ENCODE results near the gene SOX5. TPM values are rescaled to one million over a fixed set of nuclear protein-coding genes. Genes with fewer than 3 reads are reported as not detected.
A peak's percentile ranks its signal among the peaks of the same experiment; 100 is the strongest.

Gene SOX5
- total and polyA plus RNA-seq, 9 of the 15 experiments (the other 6 are each of a cell fraction or from before 2014, with no cell fraction given) = 8.3 to 16.5 (median 11.9) TPM

GRCh38 chr12:23621900-23622299 is 327.6 kb downstream of the SOX5 start:
- Histone ChIP-seq H3K79me2 (ENCODE audit: control insufficient read depth, insufficient read depth, low read length) (no peaks in the 10 kb centered on the region), H3K9me1 (ENCODE audit: control insufficient read depth, insufficient read depth, low read length) (no peaks in the 10 kb centered on the region), H4K20me1 (replicated peaks; ENCODE audit: control insufficient read depth, insufficient read depth, low read length) (no peaks in the 10 kb centered on the region), H3K36me3 (ENCODE audit: control insufficient read depth, insufficient read depth, low read length) (no peaks in the 10 kb centered on the region), H3K9ac (ENCODE audit: insufficient read depth in 1 of 2, low read depth in 2 of 2, low read length in 2 of 2) (no peak overlapping the region), H3K4me1 (replicated peaks in 1 of 2; ENCODE audit: control insufficient read depth in 2 of 2, insufficient read depth in 2 of 2, low read length in 2 of 2) (no peaks in the 10 kb centered on the region), H2AFZ (ENCODE audit: low read depth, low read length) (peak overlapping the region; percentile 15; the same call in 1 of the 2 replicates), H3K4me3 (no peak overlapping the region), H3K4me2 (ENCODE audit: insufficient read depth, low read length) (no peak overlapping the region), H3K9me3 (replicated peaks; ENCODE audit: control insufficient read depth, insufficient read depth, low read depth, low read length) (no peaks in the 10 kb centered on the region), H3K27ac (ENCODE audit: extremely low read depth, low read depth, low read length) (no peak overlapping the region), H3K27me3 (ENCODE audit: control insufficient read depth in 2 of 2, insufficient read depth in 2 of 2, low read length in 2 of 2) (no peaks in the 10 kb centered on the region)
- ChIA-PET CTCF (ENCODE audit: low intra/inter-chr PET ratio) (no interaction called here), POLR2A (no interaction called here)
- WGBS (ENCODE audit: insufficient coverage, low coverage, missing lambda C conversion rate) = 78% methylated on average over 2 of the region's 2 CpGs
- no peak for DNase-seq (ENCODE audit: extremely low read depth in 1 of 4, low spot score in 3 of 4)
- FAIRE-seq = peak; percentile 23
- in situ Hi-C loops (cut with MboI) = no loop called here
- intact Hi-C loops (cut with micrococcal nuclease) = no loop called here
- no TSS peak for BruUV-seq (replicated peaks)
- no peak for ATAC-seq
- no peak for TF ChIP-seq KAT8 (IDR thresholded peaks at IDR 0.05; ENCODE audit: low read depth)
- TF ChIP-seq, protein P1, sequence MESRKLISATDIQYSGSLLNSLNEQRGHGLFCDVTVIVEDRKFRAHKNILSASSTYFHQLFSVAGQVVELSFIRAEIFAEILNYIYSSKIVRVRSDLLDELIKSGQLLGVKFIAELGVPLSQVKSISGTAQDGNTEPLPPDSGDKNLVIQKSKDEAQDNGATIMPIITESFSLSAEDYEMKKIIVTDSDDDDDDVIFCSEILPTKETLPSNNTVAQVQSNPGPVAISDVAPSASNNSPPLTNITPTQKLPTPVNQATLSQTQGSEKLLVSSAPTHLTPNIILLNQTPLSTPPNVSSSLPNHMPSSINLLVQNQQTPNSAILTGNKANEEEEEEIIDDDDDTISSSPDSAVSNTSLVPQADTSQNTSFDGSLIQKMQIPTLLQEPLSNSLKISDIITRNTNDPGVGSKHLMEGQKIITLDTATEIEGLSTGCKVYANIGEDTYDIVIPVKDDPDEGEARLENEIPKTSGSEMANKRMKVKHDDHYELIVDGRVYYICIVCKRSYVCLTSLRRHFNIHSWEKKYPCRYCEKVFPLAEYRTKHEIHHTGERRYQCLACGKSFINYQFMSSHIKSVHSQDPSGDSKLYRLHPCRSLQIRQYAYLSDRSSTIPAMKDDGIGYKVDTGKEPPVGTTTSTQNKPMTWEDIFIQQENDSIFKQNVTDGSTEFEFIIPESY (CRISPR knock-in tag; IDR thresholded peaks at IDR 0.05) = no peak
- TF ChIP-seq HNRNPLL (IDR thresholded peaks at IDR 0.05; ENCODE audit: low read depth, low read length, poor library complexity, severe bottlenecking) = no peak
- TF ChIP-seq GTF2F1 (IDR thresholded peaks at IDR 0.05; ENCODE audit: low read depth, low read length) = no peak
- TF ChIP-seq EWSR1 (IDR thresholded peaks at IDR 0.05; ENCODE audit: borderline replicate concordance, low read depth, partially characterized antibody) = no peak
- no peak for TF ChIP-seq FIP1L1 (IDR thresholded peaks at IDR 0.05; ENCODE audit: low read depth, low read length, poor library complexity, severe bottlenecking)
- TF ChIP-seq, protein P2, sequence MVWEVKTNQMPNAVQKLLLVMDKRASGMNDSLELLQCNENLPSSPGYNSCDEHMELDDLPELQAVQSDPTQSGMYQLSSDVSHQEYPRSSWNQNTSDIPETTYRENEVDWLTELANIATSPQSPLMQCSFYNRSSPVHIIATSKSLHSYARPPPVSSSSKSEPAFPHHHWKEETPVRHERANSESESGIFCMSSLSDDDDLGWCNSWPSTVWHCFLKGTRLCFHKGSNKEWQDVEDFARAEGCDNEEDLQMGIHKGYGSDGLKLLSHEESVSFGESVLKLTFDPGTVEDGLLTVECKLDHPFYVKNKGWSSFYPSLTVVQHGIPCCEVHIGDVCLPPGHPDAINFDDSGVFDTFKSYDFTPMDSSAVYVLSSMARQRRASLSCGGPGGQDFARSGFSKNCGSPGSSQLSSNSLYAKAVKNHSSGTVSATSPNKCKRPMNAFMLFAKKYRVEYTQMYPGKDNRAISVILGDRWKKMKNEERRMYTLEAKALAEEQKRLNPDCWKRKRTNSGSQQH (CRISPR knock-in tag; IDR thresholded peaks at IDR 0.05) = no peak
- TF ChIP-seq RBM15 (IDR thresholded peaks at IDR 0.05; ENCODE audit: insufficient read depth, low read length) = no peak
- TF ChIP-seq SREBF1 (IDR thresholded peaks at IDR 0.05; ENCODE audit: borderline replicate concordance, low read depth, low read length) = no peak
- TF ChIP-seq JUNB (CRISPR knock-in tag; conservative IDR thresholded peaks at IDR 0.05) = no peak
- no peak for TF ChIP-seq SMARCB1 (IDR thresholded peaks at IDR 0.05; ENCODE audit: insufficient read length, low read depth)
- no peak for TF ChIP-seq ZNF444 (CRISPR knock-in tag; IDR thresholded peaks at IDR 0.05)
- TF ChIP-seq, protein P3, sequence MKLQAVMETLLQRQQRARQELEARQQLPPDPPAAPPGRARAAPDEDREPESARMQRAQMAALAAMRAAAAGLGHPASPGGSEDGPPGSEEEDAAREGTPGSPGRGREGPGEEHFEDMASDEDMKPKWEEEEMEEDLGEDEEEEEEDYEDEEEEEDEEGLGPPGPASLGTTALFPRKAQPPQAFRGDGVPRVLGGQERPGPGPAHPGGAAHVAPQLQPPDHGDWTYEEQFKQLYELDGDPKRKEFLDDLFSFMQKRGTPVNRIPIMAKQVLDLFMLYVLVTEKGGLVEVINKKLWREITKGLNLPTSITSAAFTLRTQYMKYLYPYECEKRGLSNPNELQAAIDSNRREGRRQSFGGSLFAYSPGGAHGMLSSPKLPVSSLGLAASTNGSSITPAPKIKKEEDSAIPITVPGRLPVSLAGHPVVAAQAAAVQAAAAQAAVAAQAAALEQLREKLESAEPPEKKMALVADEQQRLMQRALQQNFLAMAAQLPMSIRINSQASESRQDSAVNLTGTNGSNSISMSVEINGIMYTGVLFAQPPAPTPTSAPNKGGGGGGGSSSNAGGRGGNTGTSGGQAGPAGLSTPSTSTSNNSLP (IDR thresholded peaks at IDR 0.05; ENCODE audit: borderline replicate concordance, low read depth, low read length) = no peak
